GM18519 (cell line): ENCODE results near the gene SMARCA4.
"Not testable (repeated sequence)": the region's sequence is repeated elsewhere in the genome, so short reads cannot be mapped to it uniquely, and the experiment has no call there.

Source experiments
- ATAC-seq: cut with Tn5 transposase; IDR thresholded peaks from one replicate; pipeline ENCODE4 v1.9.1; 2021; ENCODE audit warnings: mild to moderate bottlenecking, moderate library complexity; ENCODE audit not compliant: unreplicated experiment, low FRiP score

SMARCA4 gene

GRCh38 chr19:10928563-10929401 lies 32.0 kb upstream of the SMARCA4 start, which contains the start of the genes TIMM29 and YIPF2:
Gene TIMM29 (plus strand): TSS chr19:10928811. CDS start chr19:10928823, 12 bp downstream.
Gene YIPF2 (minus strand): TSS chr19:10928639. CDS start chr19:10928410, 229 bp downstream.
- ATAC-seq: peak; percentile 62

GRCh38 chr19:10929402-10929794 lies 31.4 kb upstream of the SMARCA4 start:
- ATAC-seq: no peak

GRCh38 chr19:10935371-10936059 lies 25.3 kb upstream of the SMARCA4 start:
- no peak for ATAC-seq

- no peak for ATAC-seq
Observed at GRCh38 chr19:10936661-10937084, 24.2 kb upstream of the SMARCA4 start.

GRCh38 chr19:10941649-10942048 lies 19.2 kb upstream of the SMARCA4 start:
- not testable (repeated sequence) for ATAC-seq

- ATAC-seq: not testable (repeated sequence)
Observed at GRCh38 chr19:10943412-10943811, 17.4 kb upstream of the SMARCA4 start.

GRCh38 chr19:10945264-10945663 lies 15.6 kb upstream of the SMARCA4 start:
- ATAC-seq: no peak

GRCh38 chr19:10946958-10947657 lies 13.7 kb upstream of the SMARCA4 start:
- ATAC-seq: no peak

GRCh38 chr19:10952809-10953208 lies 8.0 kb upstream of the SMARCA4 start:
- ATAC-seq: no peak

- ATAC-seq: not testable (repeated sequence)
Observed at GRCh38 chr19:10959277-10959968, 1.4 kb upstream of the SMARCA4 start.

- peak; percentile 19 for ATAC-seq
Observed at GRCh38 chr19:10961073-10961860, 437 bp downstream of the SMARCA4 start.

GRCh38 chr19:10962863-10963262 lies 2.0 kb downstream of the SMARCA4 start:
- no peak for ATAC-seq

GRCh38 chr19:10963865-10964264 lies 3.0 kb downstream of the SMARCA4 start:
- no peak for ATAC-seq

GRCh38 chr19:10964903-10965302 lies 4.1 kb downstream of the SMARCA4 start:
- no peak for ATAC-seq

- ATAC-seq: no peak
Observed at GRCh38 chr19:10965398-10965797, 4.6 kb downstream of the SMARCA4 start.

- ATAC-seq: no peak
Observed at GRCh38 chr19:10966809-10967208, 6.0 kb downstream of the SMARCA4 start.

- ATAC-seq: no peak
Observed at GRCh38 chr19:10968527-10969135, 7.8 kb downstream of the SMARCA4 start.

GRCh38 chr19:10971107-10971726 lies 10.4 kb downstream of the SMARCA4 start:
- ATAC-seq: no peak
